WI38 (cell line): Measurements from ENCODE around the gene TRERF1.

ENCODE experiments used
- H3K4me3 ChIP-seq: 2 replicates; pipeline ENCODE4 v1.5.1; 2011; ENCODE audit warnings: low read depth, mild to moderate bottlenecking, control low read depth, low read length
- CTCF ChIP-seq: IDR thresholded peaks from 2 replicates; pipeline ENCODE4 v1.5.1; 2012; ENCODE audit warnings: low read depth, mild to moderate bottlenecking, control low read depth, low read length

The TRERF1 gene

GRCh38 chr6:42401613-42401951, 50.1 kb downstream of the TRERF1 start:
- TF ChIP-seq CTCF: no peak
- no peak overlapping the region for H3K4me3 ChIP-seq

GRCh38 chr6:42400886-42401612, 50.7 kb downstream of the TRERF1 start:
- no peak overlapping the region for H3K4me3 ChIP-seq
- no peak for TF ChIP-seq CTCF

DNA sequence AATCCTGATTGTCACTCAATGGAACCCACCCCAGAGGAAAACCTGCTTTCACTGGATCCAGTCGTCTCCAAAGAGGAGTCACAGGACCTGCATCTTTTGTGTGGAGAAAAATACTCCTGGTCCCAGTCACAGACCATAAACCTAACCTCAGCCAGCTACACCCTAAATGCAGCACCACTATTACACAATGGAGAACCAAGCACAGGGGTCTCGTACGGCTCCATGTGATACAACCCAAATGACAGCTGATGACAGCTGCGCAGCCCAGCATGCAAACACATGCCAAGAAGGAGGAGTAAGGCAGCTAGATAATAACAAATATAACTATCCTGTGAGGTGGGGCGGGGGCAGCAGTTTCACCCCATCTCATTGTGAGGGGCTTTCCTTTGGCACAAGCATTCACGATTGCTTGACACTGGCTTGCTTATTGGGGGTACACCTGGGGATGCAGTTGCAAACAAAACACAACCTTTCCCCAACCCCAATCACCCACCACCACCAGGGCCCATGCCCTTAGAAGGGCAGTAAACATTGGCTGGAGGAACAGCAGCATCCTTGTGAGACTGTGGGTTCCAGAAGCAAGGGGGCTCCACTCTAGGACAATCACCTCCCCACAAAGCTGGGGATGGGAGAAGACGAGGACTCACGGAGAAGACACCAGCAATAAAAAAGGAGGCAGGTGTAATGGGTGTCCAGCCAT, 51.5 kb downstream of the TRERF1 start:
- no peak for TF ChIP-seq CTCF
- H3K4me3 ChIP-seq: no peak overlapping the region

DNA sequence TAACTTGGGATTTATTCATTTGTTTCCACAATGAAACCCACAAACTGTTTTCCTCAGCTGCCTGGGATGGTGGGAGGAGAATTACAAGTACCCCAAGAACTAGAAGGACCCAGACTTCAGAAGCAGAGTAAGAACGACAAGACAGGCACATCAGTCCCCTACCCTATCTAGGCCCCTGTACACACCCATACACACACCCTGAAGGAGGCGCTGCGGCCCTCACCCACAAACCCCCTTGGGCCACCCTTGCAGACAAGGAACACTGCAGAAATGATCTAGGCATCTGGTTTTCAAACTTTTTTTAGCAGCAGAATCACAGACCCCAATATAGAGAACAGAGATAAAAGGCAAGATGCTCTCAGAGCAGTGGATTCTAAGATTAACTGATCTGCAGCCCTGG, 55.0 kb downstream of the TRERF1 start:
- no peak for TF ChIP-seq CTCF
- H3K4me3 ChIP-seq: no peak overlapping the region

GRCh38 chr6:42394881-42395620, 56.7 kb downstream of the TRERF1 start:
- no peak for TF ChIP-seq CTCF
- H3K4me3 ChIP-seq: no peak overlapping the region

- no peak for TF ChIP-seq CTCF
Observed at GRCh38 chr6:42394151-42394550, 57.6 kb downstream of the TRERF1 start.

DNA sequence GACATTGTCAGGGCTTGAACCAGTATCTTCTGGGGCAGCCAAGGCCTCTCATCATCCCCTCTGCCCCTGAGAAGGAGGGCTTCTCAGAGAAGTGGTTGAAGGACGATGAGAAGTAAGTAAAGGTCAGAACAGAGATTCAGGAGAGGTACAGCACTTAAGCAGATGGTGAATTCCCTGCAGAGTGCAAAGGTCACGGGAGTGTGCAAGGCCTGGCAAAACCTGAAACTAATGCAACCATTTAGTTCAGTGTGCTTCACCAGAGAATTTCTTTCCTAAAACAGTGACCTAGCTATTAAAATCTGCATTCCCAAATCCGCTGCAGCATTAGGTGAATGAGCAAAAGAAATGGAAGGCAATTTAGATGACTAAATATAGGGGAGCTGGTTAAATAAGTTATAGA, 58.4 kb downstream of the TRERF1 start:
- TF ChIP-seq CTCF: no peak
- no peak overlapping the region for H3K4me3 ChIP-seq

More at GRCh38 chr6:42394151-42394550, 57.6 kb downstream of the TRERF1 start:
- no peak overlapping the region for H3K4me3 ChIP-seq
